NB4 (cell line): ENCODE measurements around the gene SREK1IP1.
"Not testable (repeated sequence)": the region's sequence is repeated elsewhere in the genome, so short reads cannot be mapped to it uniquely, and the experiment has no call there.

ENCODE experiments used
- MYC ChIP-seq: IDR thresholded peaks from 2 replicates; pipeline ENCODE4 v1.6.1; 2011; ENCODE audit warnings: low read depth, low read length
- POLR2A ChIP-seq: IDR thresholded peaks from 2 replicates; pipeline ENCODE4 v1.6.1; 2011; ENCODE audit warnings: mild to moderate bottlenecking; ENCODE audit not compliant: insufficient read length; ENCODE audit errors: extremely low read depth
- TF ChIP-seq, protein P1 (sequence below): IDR thresholded peaks from one replicate; pipeline ENCODE4 v1.5.1; 2012; ENCODE audit warnings: low read depth, low read length
- TF ChIP-seq, protein P2 (sequence below): IDR thresholded peaks from 2 replicates; pipeline ENCODE4 v1.6.1; 2011; ENCODE audit warnings: low read depth, low read length

DNA sequence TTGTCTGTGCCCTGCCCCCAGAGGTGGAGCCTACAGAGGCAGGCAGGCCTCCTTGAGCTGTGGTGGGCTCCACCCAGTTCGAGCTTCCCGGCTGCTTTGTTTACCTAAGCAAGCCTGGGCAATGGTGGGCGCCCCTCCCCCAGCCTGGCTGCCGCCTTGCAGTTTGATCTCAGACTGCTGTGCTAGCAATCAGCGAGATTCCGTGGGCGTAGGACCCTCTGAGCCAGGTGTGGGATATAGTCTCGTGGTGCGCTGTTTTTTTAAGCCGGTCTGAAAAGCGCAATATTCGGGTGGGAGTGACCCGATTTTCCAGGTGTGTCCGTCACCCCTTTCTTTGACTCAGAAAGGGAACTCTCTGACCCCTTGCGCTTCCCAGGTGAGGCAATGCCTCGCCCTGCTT, 54.0 kb downstream of the SREK1IP1 start:
- TF ChIP-seq, protein P1, sequence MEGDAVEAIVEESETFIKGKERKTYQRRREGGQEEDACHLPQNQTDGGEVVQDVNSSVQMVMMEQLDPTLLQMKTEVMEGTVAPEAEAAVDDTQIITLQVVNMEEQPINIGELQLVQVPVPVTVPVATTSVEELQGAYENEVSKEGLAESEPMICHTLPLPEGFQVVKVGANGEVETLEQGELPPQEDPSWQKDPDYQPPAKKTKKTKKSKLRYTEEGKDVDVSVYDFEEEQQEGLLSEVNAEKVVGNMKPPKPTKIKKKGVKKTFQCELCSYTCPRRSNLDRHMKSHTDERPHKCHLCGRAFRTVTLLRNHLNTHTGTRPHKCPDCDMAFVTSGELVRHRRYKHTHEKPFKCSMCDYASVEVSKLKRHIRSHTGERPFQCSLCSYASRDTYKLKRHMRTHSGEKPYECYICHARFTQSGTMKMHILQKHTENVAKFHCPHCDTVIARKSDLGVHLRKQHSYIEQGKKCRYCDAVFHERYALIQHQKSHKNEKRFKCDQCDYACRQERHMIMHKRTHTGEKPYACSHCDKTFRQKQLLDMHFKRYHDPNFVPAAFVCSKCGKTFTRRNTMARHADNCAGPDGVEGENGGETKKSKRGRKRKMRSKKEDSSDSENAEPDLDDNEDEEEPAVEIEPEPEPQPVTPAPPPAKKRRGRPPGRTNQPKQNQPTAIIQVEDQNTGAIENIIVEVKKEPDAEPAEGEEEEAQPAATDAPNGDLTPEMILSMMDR: not testable (repeated sequence)
- not testable (repeated sequence) for TF ChIP-seq POLR2A, MYC
- TF ChIP-seq, protein P2, sequence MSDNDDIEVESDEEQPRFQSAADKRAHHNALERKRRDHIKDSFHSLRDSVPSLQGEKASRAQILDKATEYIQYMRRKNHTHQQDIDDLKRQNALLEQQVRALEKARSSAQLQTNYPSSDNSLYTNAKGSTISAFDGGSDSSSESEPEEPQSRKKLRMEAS: not testable (repeated sequence)
